ENCODE measurements around the gene MED15. TPM values are rescaled to one million over a fixed set of nuclear protein-coding genes. Genes with fewer than 3 reads are reported as not detected.

Gene MED15
- total and polyA plus RNA-seq, 3 donors from 2014 or later, result 71.0 to 101 (median 81.6) TPM

GRCh38 chr22:20565761-20566160 lies 58.4 kb downstream of the MED15 start:
- Histone ChIP-seq H3K27me3 (no peaks in the 10 kb centered on the region), H3K27ac (no peak overlapping the region), H3K36me3 (ENCODE audit: low read depth, missing control alignments) (no peaks in the 10 kb centered on the region), H3K4me1 (peaks cover 19% of the 10 kb centered on the region), H3K9me3 (no peaks in the 10 kb centered on the region), H3K4me3 (no peak overlapping the region)
- WGBS, 2 donors, result 88% methylated on average over 4 of the region's 4 CpGs
- no peak for DNase-seq
- TF ChIP-seq POLR2A (IDR thresholded peaks at IDR 0.05), result no peak
- intact Hi-C loops (cut with DNase I; ENCODE audit: low total_unique reads), result loop anchor here (5.0 kb wide), 1 partner anchor 68 kb away; the partner anchor contains the start of gene KLHL22

GRCh38 chr22:20566420-20567260 lies 59.2 kb downstream of the MED15 start:
- H3K4me1 ChIP-seq, result peaks cover 19% of the 10 kb centered on the region
- H3K4me3 ChIP-seq, result no peak overlapping the region
- no peaks in the 10 kb centered on the region for H3K9me3 ChIP-seq
- intact Hi-C loops (cut with DNase I; ENCODE audit: low total_unique reads), result loop anchor here (5.0 kb wide), 1 partner anchor 69 kb away; the partner anchor contains the start of gene KLHL22
- H3K27me3 ChIP-seq, result no peaks in the 10 kb centered on the region
- no peak for TF ChIP-seq POLR2A (IDR thresholded peaks at IDR 0.05)
- no peak for TF ChIP-seq CTCF (IDR thresholded peaks at IDR 0.05)
- WGBS, 2 donors, result 73 to 81% methylated on average over 9 to 14 of the region's 14 CpGs
- DNase-seq, result no peak
- H3K36me3 ChIP-seq (ENCODE audit: low read depth, missing control alignments), result no peaks in the 10 kb centered on the region
- H3K27ac ChIP-seq, result no peak overlapping the region

- no peaks in the 10 kb centered on the region for H3K9me3 ChIP-seq
- no peak overlapping the region for H3K4me3 ChIP-seq
- intact Hi-C loops (cut with DNase I; ENCODE audit: low total_unique reads), result loop anchor here (5.0 kb wide), 1 partner anchor 70 kb away; the partner anchor contains the start of gene KLHL22
- no peak overlapping the region for H3K27ac ChIP-seq
- WGBS, 2 donors, result 85 to 100% methylated on average over 2 to 6 of the region's 6 CpGs
- no peak for DNase-seq
- H3K4me1 ChIP-seq, result peaks cover 19% of the 10 kb centered on the region
- no peak for TF ChIP-seq POLR2A (IDR thresholded peaks at IDR 0.05)
- TF ChIP-seq CTCF (IDR thresholded peaks at IDR 0.05), result no peak
- H3K36me3 ChIP-seq (ENCODE audit: low read depth, missing control alignments), result no peaks in the 10 kb centered on the region
- H3K27me3 ChIP-seq, result no peaks in the 10 kb centered on the region
These were observed 60.0 kb downstream of the MED15 start for GRCh38 chr22:20567371-20567847.

- Histone ChIP-seq H3K4me3 (no peak overlapping the region), H3K36me3 (ENCODE audit: low read depth, missing control alignments) (no peaks in the 10 kb centered on the region), H3K27ac (no peak overlapping the region), H3K4me1 (peaks cover 19% of the 10 kb centered on the region), H3K9me3 (no peaks in the 10 kb centered on the region), H3K27me3 (no peaks in the 10 kb centered on the region)
- 53 to 74% methylated on average over 5 of the region's 5 CpGs for whole genome bisulfite sequencing, 2 donors
- intact Hi-C loops (cut with DNase I; ENCODE audit: low total_unique reads), result loop anchor here (5.0 kb wide), 1 partner anchor 71 kb away; the partner anchor contains the start of gene KLHL22
- DNase-seq, result peak; percentile 70
- TF ChIP-seq CTCF (IDR thresholded peaks at IDR 0.05), result peak in 1 of 3 experiments; percentile 25
- no peak for TF ChIP-seq POLR2A (IDR thresholded peaks at IDR 0.05)
These were observed 60.6 kb downstream of the MED15 start for GRCh38 chr22:20567993-20568417.

GRCh38 chr22:20568502-20569058 lies 61.2 kb downstream of the MED15 start:
- intact Hi-C loops (cut with DNase I; ENCODE audit: low total_unique reads), result loop anchor here (5.0 kb wide), 1 partner anchor 71 kb away; the partner anchor contains the start of gene KLHL22
- Histone ChIP-seq H3K9me3 (no peaks in the 10 kb centered on the region), H3K27me3 (no peaks in the 10 kb centered on the region), H3K4me1 (peaks cover 19% of the 10 kb centered on the region), H3K36me3 (ENCODE audit: low read depth, missing control alignments) (no peaks in the 10 kb centered on the region), H3K4me3 (no peak overlapping the region), H3K27ac (no peak overlapping the region)
- TF ChIP-seq POLR2A (IDR thresholded peaks at IDR 0.05) (no peak), CTCF (IDR thresholded peaks at IDR 0.05) (no peak)
- WGBS, 2 donors, result 66 to 83% methylated on average over 8 to 9 of the region's 9 CpGs
- DNase-seq, result no peak
